ENCODE results near the gene ALOX12B. TPM values are rescaled to one million over a fixed set of nuclear protein-coding genes. Genes with fewer than 3 reads are reported as not detected.

The ALOX12B gene
- total and polyA plus RNA-seq, 2 of the 8 experiments (the other 6 are each of a cell fraction or from before 2014, with no cell fraction given) = 0.86 TPM; not detected in 1

- TF ChIP-seq PHF8 (conservative IDR thresholded peaks at IDR 0.05; ENCODE audit: low read depth, low read length) (no peak), TCF12 (IDR thresholded peaks at IDR 0.05; ENCODE audit: low read depth, low read length) (no peak), KDM5A (IDR thresholded peaks at IDR 0.05; ENCODE audit: low read length) (no peak), GTF2F1 (IDR thresholded peaks at IDR 0.05; ENCODE audit: borderline replicate concordance, low read depth, low read length) (no peak), SRF (IDR thresholded peaks at IDR 0.05; ENCODE audit: low read depth, low read length) (no peak), KDM1A (IDR thresholded peaks at IDR 0.05; ENCODE audit: borderline replicate concordance, low read length) (no peak)
These were observed 62.2 kb downstream of the ALOX12B start (continued) for GRCh38 chr17:8025176-8025911.
